Measurements from ENCODE around the gene GEMIN7.

GEMIN7 gene

DNA sequence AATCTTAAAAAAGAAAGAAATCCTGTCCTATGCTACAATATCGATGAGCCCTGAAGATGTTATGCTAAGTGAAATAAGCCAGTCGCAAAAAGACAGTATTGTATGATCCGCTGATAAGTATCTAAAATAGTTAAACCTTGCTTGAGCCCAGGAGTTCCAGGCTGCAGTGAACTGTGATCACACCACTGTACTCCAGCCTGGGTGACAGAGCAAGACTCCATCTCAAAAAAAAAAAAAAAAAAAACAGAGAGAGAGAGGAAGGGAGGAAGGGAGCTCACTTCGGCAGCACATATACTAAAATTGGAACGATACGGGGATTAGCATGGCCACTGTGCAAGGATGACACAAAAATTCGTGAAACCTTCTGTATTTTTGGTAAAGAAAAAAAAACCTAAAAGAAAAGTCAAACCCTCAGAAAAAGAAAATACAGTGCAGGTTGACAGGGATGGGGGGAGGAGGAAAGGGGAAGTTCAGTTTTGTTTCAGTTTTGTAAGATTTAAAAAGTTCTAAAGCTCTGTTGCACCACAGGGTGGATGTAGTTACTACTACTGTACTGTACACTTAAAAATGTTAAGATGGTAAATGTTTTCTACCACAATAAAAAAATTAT lies 31.8 kb upstream of the GEMIN7 start:
- H3K27ac ChIP-seq, result no peak overlapping the region
- TF ChIP-seq, protein P1, sequence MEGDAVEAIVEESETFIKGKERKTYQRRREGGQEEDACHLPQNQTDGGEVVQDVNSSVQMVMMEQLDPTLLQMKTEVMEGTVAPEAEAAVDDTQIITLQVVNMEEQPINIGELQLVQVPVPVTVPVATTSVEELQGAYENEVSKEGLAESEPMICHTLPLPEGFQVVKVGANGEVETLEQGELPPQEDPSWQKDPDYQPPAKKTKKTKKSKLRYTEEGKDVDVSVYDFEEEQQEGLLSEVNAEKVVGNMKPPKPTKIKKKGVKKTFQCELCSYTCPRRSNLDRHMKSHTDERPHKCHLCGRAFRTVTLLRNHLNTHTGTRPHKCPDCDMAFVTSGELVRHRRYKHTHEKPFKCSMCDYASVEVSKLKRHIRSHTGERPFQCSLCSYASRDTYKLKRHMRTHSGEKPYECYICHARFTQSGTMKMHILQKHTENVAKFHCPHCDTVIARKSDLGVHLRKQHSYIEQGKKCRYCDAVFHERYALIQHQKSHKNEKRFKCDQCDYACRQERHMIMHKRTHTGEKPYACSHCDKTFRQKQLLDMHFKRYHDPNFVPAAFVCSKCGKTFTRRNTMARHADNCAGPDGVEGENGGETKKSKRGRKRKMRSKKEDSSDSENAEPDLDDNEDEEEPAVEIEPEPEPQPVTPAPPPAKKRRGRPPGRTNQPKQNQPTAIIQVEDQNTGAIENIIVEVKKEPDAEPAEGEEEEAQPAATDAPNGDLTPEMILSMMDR (IDR thresholded peaks at IDR 0.05), result no peak
- H3K9me3 ChIP-seq, result no peaks in the 10 kb centered on the region
- H3K36me3 ChIP-seq, result peaks cover 20 to 61% (median 53%) of the 10 kb centered on the region in 3 donors
- DNase-seq, result no peak
- intact Hi-C loops (cut with DNase I; ENCODE audit: low total_unique reads), result no loop called here
- no peak overlapping the region for H3K4me3 ChIP-seq
- peaks cover 0 to 38% (median 6%) of the 10 kb centered on the region in 4 donors for H3K4me1 ChIP-seq
- no peaks in the 10 kb centered on the region for H3K27me3 ChIP-seq

DNA sequence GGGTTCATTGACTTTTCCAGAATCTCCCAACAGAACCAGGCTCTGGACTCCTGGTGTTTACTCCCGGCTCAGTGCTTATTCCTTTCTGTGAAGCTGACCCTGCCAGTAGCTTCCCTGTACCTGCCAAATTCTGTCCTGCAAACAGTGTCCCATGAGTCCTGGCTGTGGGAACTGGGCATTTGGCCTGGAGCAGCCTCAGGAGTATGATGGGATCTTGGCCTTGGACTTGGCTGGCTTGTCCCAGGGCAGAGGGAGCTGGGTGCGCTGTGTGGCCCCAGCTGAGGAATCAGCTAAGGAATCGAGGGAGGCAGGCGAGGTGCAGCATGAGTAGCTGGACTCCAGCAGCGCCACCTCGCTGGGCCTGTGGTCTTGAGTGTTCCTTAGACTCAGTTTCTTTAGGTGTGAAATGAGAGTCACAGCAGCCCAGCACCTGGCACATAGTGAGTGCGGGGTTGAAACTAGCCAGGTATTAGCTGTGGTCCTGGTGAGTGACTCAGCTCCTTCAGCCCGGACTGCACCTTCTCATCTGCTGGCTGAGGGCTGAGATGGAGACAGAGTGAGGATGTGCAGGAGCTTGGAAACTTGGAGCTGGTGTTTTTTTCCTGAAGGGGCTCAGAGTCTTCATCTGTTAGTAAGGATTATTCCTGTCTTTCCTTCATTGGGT lies 29.9 kb upstream of the GEMIN7 start:
- intact Hi-C loops (cut with DNase I; ENCODE audit: low total_unique reads), result no loop called here
- Histone ChIP-seq H3K4me1 (peaks cover 0 to 38% (median 3%) of the 10 kb centered on the region in 4 donors), H3K36me3 (peaks cover 17 to 62% (median 54%) of the 10 kb centered on the region in 3 donors)

DNA sequence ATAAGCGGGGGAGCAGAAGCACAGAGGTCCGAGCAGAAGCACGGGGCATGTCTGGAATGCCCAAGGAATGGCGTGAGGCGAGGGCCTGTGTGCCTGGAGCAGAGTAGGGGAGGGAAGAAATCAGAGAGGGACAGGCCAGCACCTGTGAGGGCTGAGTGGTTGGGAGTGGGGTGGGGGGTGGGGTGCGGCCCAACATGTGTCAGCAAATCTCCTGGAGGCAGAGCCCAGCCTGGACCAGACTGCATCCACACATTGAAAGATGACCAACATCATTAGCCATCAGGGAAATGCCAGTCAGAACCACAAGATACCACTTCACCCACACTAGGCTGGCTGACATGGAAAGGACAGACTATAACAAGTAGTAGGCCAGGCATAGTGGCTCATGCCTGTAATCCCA lies 29.0 kb upstream of the GEMIN7 start:
- Histone ChIP-seq H3K9me3 (no peaks in the 10 kb centered on the region), H3K27me3 (no peaks in the 10 kb centered on the region), H3K27ac (no peak overlapping the region), H3K4me1 (peaks cover 0 to 38% (median 3%) of the 10 kb centered on the region in 4 donors), H3K4me3 (no peak overlapping the region), H3K36me3 (peaks cover 22 to 62% (median 54%) of the 10 kb centered on the region in 3 donors)
- DNase-seq, result no peak
- intact Hi-C loops (cut with DNase I; ENCODE audit: low total_unique reads), result loop anchor here (10.0 kb wide), 1 partner anchor 145 kb away; the partner anchor contains the start of gene APOE
- TF ChIP-seq, protein P1 (IDR thresholded peaks at IDR 0.05), result no peak

More for the DNA sequence above, 29.9 kb upstream of the GEMIN7 start:
- no peak for DNase-seq
- no peaks in the 10 kb centered on the region for H3K9me3 ChIP-seq
- no peaks in the 10 kb centered on the region for H3K27me3 ChIP-seq
- TF ChIP-seq, protein P1 (IDR thresholded peaks at IDR 0.05), result no peak
- no peak overlapping the region for H3K4me3 ChIP-seq
- no peak overlapping the region for H3K27ac ChIP-seq

DNA sequence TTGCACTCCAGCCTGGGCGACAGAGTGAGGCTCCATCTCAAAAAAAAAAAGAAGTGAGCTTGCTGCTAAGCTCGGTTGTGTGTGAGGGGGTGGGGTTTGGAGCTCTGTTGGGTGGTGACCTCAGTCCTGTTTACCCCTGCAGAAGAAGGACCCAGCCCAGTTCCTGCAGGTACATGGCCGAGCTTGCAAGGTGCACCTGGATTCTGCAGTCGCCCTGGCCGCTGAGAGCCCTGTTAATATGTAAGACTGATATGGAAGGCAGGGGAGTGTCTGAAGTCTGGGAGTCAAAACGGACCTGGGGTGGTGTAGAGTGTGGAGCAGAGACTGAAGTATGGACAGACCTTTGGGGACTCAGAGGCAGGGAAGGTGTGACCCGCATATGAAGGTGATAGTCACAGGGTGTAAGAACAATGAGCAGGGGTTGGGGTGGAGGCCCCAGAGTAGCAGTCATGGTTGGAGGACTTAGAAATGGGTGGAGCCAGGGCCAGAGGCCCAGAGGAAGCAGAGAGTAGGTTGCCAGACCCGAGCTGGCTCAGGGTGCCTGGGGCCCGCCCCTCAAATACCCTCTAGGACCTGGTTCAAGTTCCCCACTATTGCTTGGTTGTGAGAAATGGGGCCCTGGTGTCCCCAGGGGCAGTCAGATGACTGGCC lies 27.0 kb upstream of the GEMIN7 start:
- H3K27me3 ChIP-seq, result no peaks in the 10 kb centered on the region
- intact Hi-C loops (cut with DNase I; ENCODE audit: low total_unique reads), result loop anchor here (10.0 kb wide), 1 partner anchor 147 kb away; the partner anchor contains the start of gene APOE
- no peak for DNase-seq
- H3K36me3 ChIP-seq, result peaks cover 25 to 62% (median 57%) of the 10 kb centered on the region in 3 donors
- H3K9me3 ChIP-seq, result no peaks in the 10 kb centered on the region
- TF ChIP-seq, protein P1 (IDR thresholded peaks at IDR 0.05), result no peak
- H3K4me1 ChIP-seq, result peaks cover 0 to 20% (median 3%) of the 10 kb centered on the region in 4 donors
- no peak overlapping the region for H3K27ac ChIP-seq
- no peak overlapping the region for H3K4me3 ChIP-seq

DNA sequence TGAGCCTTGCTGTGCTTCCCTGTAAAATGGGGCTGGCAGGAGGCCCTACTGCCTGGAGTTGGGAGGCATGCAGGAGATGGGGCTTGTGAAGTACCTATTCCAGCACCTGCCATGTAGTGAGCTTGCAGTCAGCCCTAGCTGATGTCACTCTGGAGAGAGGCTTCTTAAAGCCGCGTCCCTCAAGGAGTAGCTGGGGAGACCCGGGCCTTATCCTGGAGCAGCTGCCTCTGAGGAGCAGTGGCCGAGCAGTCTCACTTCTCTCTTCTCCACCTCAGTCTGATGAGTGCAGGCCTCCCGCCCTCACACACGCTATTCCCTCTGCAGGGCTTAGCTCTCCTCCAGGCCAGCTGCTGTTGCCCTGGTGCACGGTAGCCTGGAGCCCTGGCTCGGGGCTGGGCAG lies 22.2 kb upstream of the GEMIN7 start:
- H3K4me3 ChIP-seq, result no peak overlapping the region
- H3K27ac ChIP-seq, result no peak overlapping the region
- H3K36me3 ChIP-seq, result peaks cover 72 to 100% (median 100%) of the 10 kb centered on the region in 3 donors
- H3K27me3 ChIP-seq, result no peaks in the 10 kb centered on the region
- intact Hi-C loops (cut with DNase I; ENCODE audit: low total_unique reads), result loop anchor here (10.0 kb wide), 1 partner anchor 152 kb away; the partner anchor contains the start of gene APOE
- H3K9me3 ChIP-seq, result no peaks in the 10 kb centered on the region
- DNase-seq, result no peak
- no peaks in the 10 kb centered on the region for H3K4me1 ChIP-seq
- TF ChIP-seq, protein P1 (IDR thresholded peaks at IDR 0.05), result no peak
